K562 (cell line): ENCODE measurements around the gene SLC35G1. TPM values are rescaled to one million over a fixed set of nuclear protein-coding genes. Genes with fewer than 3 reads are reported as not detected.

Experiments
- ATAC-seq: fragments of 200-7000 bp; cut with Tn5 transposase; 3 replicates; pipeline ENCODE4 v1.9.1; 2020; ENCODE audit warnings: moderate library complexity
- BruUV-seq: library from RNA; stranded (reverse); fragments of 400-500 nt; replicated peaks from 2 replicates; lab custom pipeline; 2021; lab: Mats Ljungman, UMichigan
- CTCF ChIA-PET: fragments of 300-600 bp; formaldehyde crosslinking; extraction: SDS; loops from one replicate; lab custom pipeline; 2021; ENCODE audit warnings: low intra/inter-chr PET ratio; lab: Yijun Ruan, JAX
- POLR2A ChIA-PET: fragments of 300-600, 350-650 bp; sonication (Branson Sonifier 250); formaldehyde crosslinking; extraction: SDS; loops from one replicate; lab custom pipeline; 2021; ENCODE audit warnings: antibody characterized with exemption, inconsistent platforms; lab: Yijun Ruan, JAX
- DNase-seq, 4 experiments: peaks; one replicate each; pipeline versions ENCODE4 v3.0.0 to v3.0.0-alpha.2; 2011 to 2018; ENCODE audit warnings: low spot score in 3 of 4, mixed read lengths in 3 of 4; ENCODE audit errors: extremely low read depth in 1 of 4
- FAIRE-seq: peaks from 2 replicates; lab custom pipeline; 2011; peaks lifted over from hg19 to GRCh38; lab: Jason Lieb, UNC
- H2AFZ ChIP-seq: 2 replicates; pipeline ENCODE4 v1.6.0; 2011; ENCODE audit warnings: low read depth, low read length, control low read depth, inconsistent platforms
- H3K27ac ChIP-seq: fragments of 200-600 bp; 3 replicates; pipeline ENCODE4 v1.8.0; 2011; ENCODE audit warnings: low read depth, mild to moderate bottlenecking, control low read depth, inconsistent platforms, low read length, moderate library complexity, mixed read lengths; ENCODE audit errors: extremely low read depth
- H3K27me3 ChIP-seq, 2 experiments: fragments of 300-600 bp in 1 of 2; 2 replicates in 1 of 2; 3 replicates in 1 of 2; pipeline versions ENCODE4 v1.6.0 to v1.8.0; 2011; ENCODE audit warnings: inconsistent platforms in 2 of 2, low read length in 2 of 2, mild to moderate bottlenecking in 1 of 2, mixed read lengths in 1 of 2, moderate library complexity in 1 of 2; ENCODE audit not compliant: control insufficient read depth in 2 of 2, insufficient read depth in 2 of 2
- H3K36me3 ChIP-seq: fragments of 300-600 bp; 3 replicates; pipeline ENCODE4 v1.8.0; 2011; ENCODE audit warnings: mild to moderate bottlenecking, low read length, inconsistent platforms; ENCODE audit not compliant: control insufficient read depth, insufficient read depth
- H3K4me1 ChIP-seq, 2 experiments: fragments of 200-600 bp in 1 of 2; replicated peaks in 1 of 2; 2 replicates in 1 of 2; 3 replicates in 1 of 2; pipeline versions ENCODE4 v1.5.1 to v1.8.0; 2011; ENCODE audit warnings: inconsistent platforms in 2 of 2, low read length in 2 of 2, mild to moderate bottlenecking in 1 of 2, mixed read lengths in 1 of 2, moderate library complexity in 1 of 2; ENCODE audit not compliant: control insufficient read depth in 2 of 2, insufficient read depth in 2 of 2
- H3K4me2 ChIP-seq: 2 replicates; pipeline ENCODE4 v1.6.1; 2011; ENCODE audit warnings: low read length, control low read depth, inconsistent platforms, mixed read lengths; ENCODE audit not compliant: insufficient read depth
- H3K4me3 ChIP-seq: fragments of 200-600 bp; sonication (generic), shearing (Covaris generic); 2 replicates; pipeline ENCODE4 v1.5.1; 2016; ENCODE audit warnings: control low read depth, inconsistent platforms
- H3K79me2 ChIP-seq: fragments of 200-600 bp; 3 replicates; pipeline ENCODE4 v1.8.0; 2011; ENCODE audit warnings: low read length, inconsistent platforms; ENCODE audit not compliant: control insufficient read depth, insufficient read depth
- H3K9ac ChIP-seq, 2 experiments: 2 replicates each; pipeline versions ENCODE4 v1.6.0 to v1.6.1; 2011; ENCODE audit warnings: low read depth in 2 of 2, low read length in 2 of 2, control low read depth in 1 of 2, inconsistent platforms in 1 of 2, mild to moderate bottlenecking in 1 of 2, mixed read lengths in 1 of 2; ENCODE audit not compliant: insufficient read depth in 1 of 2
- H3K9me1 ChIP-seq: one replicate; pipeline ENCODE4 v1.6.0; 2011; ENCODE audit warnings: inconsistent platforms, mild to moderate bottlenecking, low read length, moderate library complexity; ENCODE audit not compliant: control insufficient read depth, insufficient read depth
- H3K9me3 ChIP-seq: replicated peaks from 2 replicates; pipeline ENCODE4 v1.5.1; 2011; ENCODE audit warnings: low read depth, low read length, inconsistent platforms; ENCODE audit not compliant: control insufficient read depth, insufficient read depth
- H4K20me1 ChIP-seq: replicated peaks from 2 replicates; pipeline ENCODE4 v1.6.1; 2011; ENCODE audit warnings: low read length, inconsistent platforms, mixed read lengths; ENCODE audit not compliant: control insufficient read depth, insufficient read depth
- C11orf30 ChIP-seq: fragments of 450-650 bp; IDR thresholded peaks from 2 replicates; pipeline ENCODE4 v1.6.1; 2016; ENCODE audit warnings: low read depth, mild to moderate bottlenecking
- CUX1 ChIP-seq: fragments of 200-800 bp; sonication (Bioruptor generic); IDR thresholded peaks from 2 replicates; pipeline ENCODE4 v1.6.1; 2016; ENCODE audit warnings: missing genetic modification characterization, missing compliant biosample characterization
- EHMT2 ChIP-seq: fragments of 450-650 bp; IDR thresholded peaks from 2 replicates; pipeline ENCODE4 v1.6.1; 2018; ENCODE audit warnings: antibody characterized with exemption
- HOXB6 ChIP-seq: fragments of 250-450 bp; sonication (Bioruptor Pico); IDR thresholded peaks from 2 replicates; pipeline ENCODE4 v1.5.1; 2022; ENCODE audit warnings: mild to moderate bottlenecking, borderline replicate concordance
- KAT2B ChIP-seq: IDR thresholded peaks from one replicate; pipeline ENCODE4 v1.6.1; 2012; ENCODE audit warnings: low read depth, mild to moderate bottlenecking, control low read depth, inconsistent platforms, low read length, moderate library complexity
- KLF16 ChIP-seq: IDR thresholded peaks from 2 replicates; pipeline ENCODE4 v1.6.1; 2016; ENCODE audit warnings: antibody characterized with exemption
- NFE2L1 ChIP-seq: fragments of 450-650 bp; IDR thresholded peaks from 2 replicates; pipeline ENCODE4 v1.6.1; 2016; ENCODE audit warnings: missing genetic modification characterization, low read depth, mild to moderate bottlenecking, missing compliant biosample characterization, moderate library complexity, borderline replicate concordance
- RNF2 ChIP-seq: sonication (generic); IDR thresholded peaks from 2 replicates; pipeline ENCODE4 v1.6.1; 2016
- whole genome bisulfite sequencing: fragments of 100-300 bp; shearing (Covaris generic); methylation state at CpG from one replicate; pipeline ENCODE4 v1.1.6; 2016; ENCODE audit warnings: low coverage, mixed read lengths; ENCODE audit not compliant: insufficient coverage; ENCODE audit errors: missing lambda C conversion rate; 5-methylcytosine and 5-hydroxymethylcytosine counted together
- in situ Hi-C: fragments of 300-500 bp; cut with MboI; formaldehyde crosslinking; loops from 4 replicates; pipeline ENCODE4 v1.15.0; 2018; ENCODE audit warnings: inconsistent platforms, mixed read lengths
- intact Hi-C: fragments of 100-400 bp; cut with micrococcal nuclease; formaldehyde crosslinking; loops from 2 replicates; pipeline ENCODE4 v1.14.2; 2022
- polyA plus RNA-seq, 8 experiments: library from polyadenylated mRNA; depleted of rRNA in 4 of 8; stranded (reverse) in 5 of 8; unstranded in 3 of 8; fragments of >200 nt; fragmentation: Nextera tagmentation in 2 of 8; fragmentation: Illumina TruSeq in 1 of 8; extraction: Ambion mirVana in 2 of 8; extraction: Trizol in 1 of 8; gene quantifications; 2 replicates each; pipeline versions ENCODE4 v1.2.1 to v1.2.3, GENCODE V29; 2011 to 2014; ENCODE audit warnings: inconsistent platforms in 1 of 8, missing spikeins in 1 of 8
- total RNA-seq, 7 experiments: library from RNA; depleted of rRNA in 6 of 7; stranded (reverse); fragments of >200 nt in 6 of 7; fragmentation: Illumina TruSeq in 2 of 7; extraction: Trizol in 2 of 7; gene quantifications; 2 replicates each; pipeline versions ENCODE4 v1.2.1 to v1.2.3, GENCODE V29; 2011 to 2021; ENCODE audit warnings: low replicate concordance in 1 of 7
- TF ChIP-seq, protein P1 (sequence below): fragments of 450-650 bp; formaldehyde crosslinking; IDR thresholded peaks from 2 replicates; pipeline ENCODE4 v1.4.0; 2022; ENCODE audit warnings: missing genetic modification characterization
- TF ChIP-seq, protein P2 (sequence below): sonication (generic); formaldehyde crosslinking; IDR thresholded peaks from 2 replicates; pipeline ENCODE4 v1.8.0; 2023; ENCODE audit warnings: missing genetic modification reagents, mild to moderate bottlenecking, borderline replicate concordance

Gene SLC35G1
- total and polyA plus RNA-seq, 9 of the 15 experiments (the other 6 are each of a cell fraction or from before 2014, with no cell fraction given), result 0.76 to 8.5 (median 4.9) TPM

DNA sequence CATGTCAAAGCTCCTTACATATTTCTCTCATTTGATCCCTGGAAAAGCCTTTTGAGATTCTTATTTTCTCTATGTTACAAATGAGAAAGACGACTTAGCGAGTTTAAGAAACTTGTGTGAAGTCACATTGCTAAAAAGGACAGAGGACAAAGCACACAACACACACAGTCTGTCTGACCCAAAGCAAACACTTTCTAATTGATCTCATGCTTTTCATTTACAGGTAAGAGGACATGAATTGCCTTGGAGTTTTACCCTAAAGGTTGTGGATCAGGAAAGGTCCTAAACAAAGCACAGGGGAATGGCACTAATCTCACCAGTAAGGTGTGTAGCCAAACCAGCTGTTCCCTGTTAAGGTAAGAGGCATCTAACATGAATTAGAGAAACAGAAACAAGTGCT is 18.7 kb downstream of the SLC35G1 start:
- H3K4me2 ChIP-seq, result no peak overlapping the region
- no peak overlapping the region for H3K4me3 ChIP-seq
- DNase-seq (no peak), FAIRE-seq (no peak), ATAC-seq (no peak)
- no peak overlapping the region for H2AFZ ChIP-seq
- H4K20me1 ChIP-seq, result no peaks in the 10 kb centered on the region
- WGBS, result 89% methylated on average over 2 of the region's 2 CpGs
- H3K27me3 ChIP-seq, result no peaks in the 10 kb centered on the region
- TF ChIP-seq, protein P1, sequence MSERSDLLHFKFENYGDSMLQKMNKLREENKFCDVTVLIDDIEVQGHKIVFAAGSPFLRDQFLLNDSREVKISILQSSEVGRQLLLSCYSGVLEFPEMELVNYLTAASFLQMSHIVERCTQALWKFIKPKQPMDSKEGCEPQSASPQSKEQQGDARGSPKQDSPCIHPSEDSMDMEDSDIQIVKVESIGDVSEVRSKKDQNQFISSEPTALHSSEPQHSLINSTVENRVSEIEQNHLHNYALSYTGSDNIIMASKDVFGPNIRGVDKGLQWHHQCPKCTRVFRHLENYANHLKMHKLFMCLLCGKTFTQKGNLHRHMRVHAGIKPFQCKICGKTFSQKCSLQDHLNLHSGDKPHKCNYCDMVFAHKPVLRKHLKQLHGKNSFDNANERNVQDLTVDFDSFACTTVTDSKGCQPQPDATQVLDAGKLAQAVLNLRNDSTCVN, result no peak
- no peak for TF ChIP-seq HOXB6 (CRISPR knock-in tag)
- no peak for TF ChIP-seq KAT2B
- TF ChIP-seq KLF16, result no peak
- no peak for TF ChIP-seq C11orf30
- TF ChIP-seq, protein P2, sequence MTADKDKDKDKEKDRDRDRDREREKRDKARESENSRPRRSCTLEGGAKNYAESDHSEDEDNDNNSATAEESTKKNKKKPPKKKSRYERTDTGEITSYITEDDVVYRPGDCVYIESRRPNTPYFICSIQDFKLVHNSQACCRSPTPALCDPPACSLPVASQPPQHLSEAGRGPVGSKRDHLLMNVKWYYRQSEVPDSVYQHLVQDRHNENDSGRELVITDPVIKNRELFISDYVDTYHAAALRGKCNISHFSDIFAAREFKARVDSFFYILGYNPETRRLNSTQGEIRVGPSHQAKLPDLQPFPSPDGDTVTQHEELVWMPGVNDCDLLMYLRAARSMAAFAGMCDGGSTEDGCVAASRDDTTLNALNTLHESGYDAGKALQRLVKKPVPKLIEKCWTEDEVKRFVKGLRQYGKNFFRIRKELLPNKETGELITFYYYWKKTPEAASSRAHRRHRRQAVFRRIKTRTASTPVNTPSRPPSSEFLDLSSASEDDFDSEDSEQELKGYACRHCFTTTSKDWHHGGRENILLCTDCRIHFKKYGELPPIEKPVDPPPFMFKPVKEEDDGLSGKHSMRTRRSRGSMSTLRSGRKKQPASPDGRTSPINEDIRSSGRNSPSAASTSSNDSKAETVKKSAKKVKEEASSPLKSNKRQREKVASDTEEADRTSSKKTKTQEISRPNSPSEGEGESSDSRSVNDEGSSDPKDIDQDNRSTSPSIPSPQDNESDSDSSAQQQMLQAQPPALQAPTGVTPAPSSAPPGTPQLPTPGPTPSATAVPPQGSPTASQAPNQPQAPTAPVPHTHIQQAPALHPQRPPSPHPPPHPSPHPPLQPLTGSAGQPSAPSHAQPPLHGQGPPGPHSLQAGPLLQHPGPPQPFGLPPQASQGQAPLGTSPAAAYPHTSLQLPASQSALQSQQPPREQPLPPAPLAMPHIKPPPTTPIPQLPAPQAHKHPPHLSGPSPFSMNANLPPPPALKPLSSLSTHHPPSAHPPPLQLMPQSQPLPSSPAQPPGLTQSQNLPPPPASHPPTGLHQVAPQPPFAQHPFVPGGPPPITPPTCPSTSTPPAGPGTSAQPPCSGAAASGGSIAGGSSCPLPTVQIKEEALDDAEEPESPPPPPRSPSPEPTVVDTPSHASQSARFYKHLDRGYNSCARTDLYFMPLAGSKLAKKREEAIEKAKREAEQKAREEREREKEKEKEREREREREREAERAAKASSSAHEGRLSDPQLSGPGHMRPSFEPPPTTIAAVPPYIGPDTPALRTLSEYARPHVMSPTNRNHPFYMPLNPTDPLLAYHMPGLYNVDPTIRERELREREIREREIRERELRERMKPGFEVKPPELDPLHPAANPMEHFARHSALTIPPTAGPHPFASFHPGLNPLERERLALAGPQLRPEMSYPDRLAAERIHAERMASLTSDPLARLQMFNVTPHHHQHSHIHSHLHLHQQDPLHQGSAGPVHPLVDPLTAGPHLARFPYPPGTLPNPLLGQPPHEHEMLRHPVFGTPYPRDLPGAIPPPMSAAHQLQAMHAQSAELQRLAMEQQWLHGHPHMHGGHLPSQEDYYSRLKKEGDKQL (CRISPR knock-in tag), result no peak
- no peak for TF ChIP-seq CUX1 (CRISPR knock-in tag)
- TF ChIP-seq NFE2L1 (tag), result no peak
- no peak for TF ChIP-seq RNF2
- TF ChIP-seq EHMT2, result no peak
- intact Hi-C loops, result no loop called here
- H3K9me1 ChIP-seq, result no peaks in the 10 kb centered on the region
- peaks cover 5% of the 10 kb centered on the region; the same call in 2 of the 3 replicates for H3K36me3 ChIP-seq
- H3K4me1 ChIP-seq, result no peaks in the 10 kb centered on the region
- CTCF ChIA-PET, result no interaction called here
- in situ Hi-C loops, result no loop called here
- POLR2A ChIA-PET, result interaction anchor here (1.0 kb wide), 1 partner anchor 9 kb away, joined by 3 read pairs; no protein-coding TSS in a partner anchor
- H3K9ac ChIP-seq, result no peak overlapping the region
- no peaks in the 10 kb centered on the region for H3K9me3 ChIP-seq
- no peak overlapping the region for H3K27ac ChIP-seq
- BruUV-seq, result no TSS peak
- no peaks in the 10 kb centered on the region for H3K79me2 ChIP-seq
